Measurements from ENCODE around the gene MRGPRG.
A peak's percentile ranks its signal among the peaks of the same experiment; 100 is the strongest.

The MRGPRG gene

GRCh38 chr11:3217818-3218482, 663 bp downstream of the MRGPRG start:
- Histone ChIP-seq H2AFZ (ENCODE audit: low read depth, low read length) (no peak overlapping the region), H3K9ac (ENCODE audit: low read depth, low read length) (peak overlapping the region; percentile 10; the same call in 1 of the 2 replicates), H3K4me1 (ENCODE audit: insufficient read depth, low read length) (peaks cover 24% of the 10 kb centered on the region), H3K4me2 (ENCODE audit: insufficient read depth, low read length) (no peak overlapping the region), H3K9me3 (ENCODE audit: insufficient read depth, low read length, severe bottlenecking) (no peaks in the 10 kb centered on the region), H3K79me2 (ENCODE audit: insufficient read depth, low read length) (no peaks in the 10 kb centered on the region), H3K27ac (ENCODE audit: low read length) (no peak overlapping the region), H3K27me3 (ENCODE audit: insufficient read depth, low read length, poor library complexity) (no peaks in the 10 kb centered on the region), H3K4me3 (ENCODE audit: low read depth in 1 of 2, low read length in 2 of 2) (no peak overlapping the region), H3K36me3 (ENCODE audit: insufficient read depth, low read length) (no peaks in the 10 kb centered on the region), H4K20me1 (ENCODE audit: insufficient read depth, low read length) (no peaks in the 10 kb centered on the region)
- DNase-seq (no peak), ATAC-seq (ENCODE audit: insufficient read depth, low read depth) (no peak)
- TF ChIP-seq CTCF (IDR thresholded peaks at IDR 0.05; ENCODE audit: borderline replicate concordance, extremely low read depth, low read length, poor library complexity, severe bottlenecking): no peak
- no peak for TF ChIP-seq EZH2 (IDR thresholded peaks at IDR 0.05; ENCODE audit: borderline replicate concordance, low read depth, low read length, severe bottlenecking)

- H3K79me2 ChIP-seq (ENCODE audit: insufficient read depth, low read length): no peaks in the 10 kb centered on the region
- no peaks in the 10 kb centered on the region for H4K20me1 ChIP-seq (ENCODE audit: insufficient read depth, low read length)
- H3K4me1 ChIP-seq (ENCODE audit: insufficient read depth, low read length): peaks cover 8% of the 10 kb centered on the region
- H3K27me3 ChIP-seq (ENCODE audit: insufficient read depth, low read length, poor library complexity): no peaks in the 10 kb centered on the region
- H2AFZ ChIP-seq (ENCODE audit: low read depth, low read length): no peak overlapping the region
- TF ChIP-seq CTCF (IDR thresholded peaks at IDR 0.05; ENCODE audit: borderline replicate concordance, extremely low read depth, low read length, poor library complexity, severe bottlenecking) (no peak), EZH2 (IDR thresholded peaks at IDR 0.05; ENCODE audit: borderline replicate concordance, low read depth, low read length, severe bottlenecking) (no peak)
- no peaks in the 10 kb centered on the region for H3K36me3 ChIP-seq (ENCODE audit: insufficient read depth, low read length)
- no peak overlapping the region for H3K4me3 ChIP-seq (ENCODE audit: low read depth in 1 of 2, low read length in 2 of 2)
- no peak overlapping the region for H3K27ac ChIP-seq (ENCODE audit: low read length)
- H3K9me3 ChIP-seq (ENCODE audit: insufficient read depth, low read length, severe bottlenecking): peaks cover 5% of the 10 kb centered on the region
- no peak for ATAC-seq (ENCODE audit: insufficient read depth, low read depth)
- H3K9ac ChIP-seq (ENCODE audit: low read depth, low read length): no peak overlapping the region
- H3K4me2 ChIP-seq (ENCODE audit: insufficient read depth, low read length): no peak overlapping the region
- DNase-seq: no peak
These were observed 2.5 kb downstream of the MRGPRG start for GRCh38 chr11:3216027-3216525.

DNA sequence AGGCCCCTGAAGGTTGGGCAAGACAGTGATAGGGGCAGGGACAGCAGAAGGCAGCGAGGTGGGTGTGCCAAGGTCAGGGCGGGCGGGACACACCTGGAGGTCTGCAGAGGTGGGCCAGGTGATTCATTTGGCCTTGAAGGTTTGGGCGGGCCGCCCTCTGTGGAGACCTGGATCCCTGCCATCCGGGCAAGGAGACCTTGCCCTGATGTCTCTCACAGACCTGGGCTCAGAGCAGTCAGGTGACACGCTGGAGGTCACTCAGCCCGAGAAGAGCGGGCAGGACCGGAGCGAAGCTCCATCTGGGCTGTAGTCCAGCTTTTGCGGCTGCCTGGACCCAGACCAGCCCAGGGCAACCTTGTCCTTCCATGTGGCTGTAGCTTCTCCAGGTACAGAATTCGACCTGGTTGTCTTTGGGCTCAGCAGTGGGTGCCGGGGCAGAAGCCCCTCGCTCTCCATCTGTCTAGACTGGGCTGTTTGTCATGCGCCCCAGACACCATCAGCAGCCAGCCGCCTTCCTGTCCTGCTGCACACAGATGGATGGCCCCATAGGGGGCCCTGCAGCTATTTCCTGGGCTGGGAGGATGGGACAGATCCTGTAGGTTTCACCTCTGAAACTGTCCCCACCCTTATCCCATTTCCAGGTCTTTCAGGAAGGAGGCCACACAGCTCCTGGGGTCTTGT, 3.1 kb downstream of the MRGPRG start:
- no peaks in the 10 kb centered on the region for H3K79me2 ChIP-seq (ENCODE audit: insufficient read depth, low read length)
- H3K9me3 ChIP-seq (ENCODE audit: insufficient read depth, low read length, severe bottlenecking): peaks cover 9% of the 10 kb centered on the region
- H3K9ac ChIP-seq (ENCODE audit: low read depth, low read length): no peak overlapping the region
- H3K4me2 ChIP-seq (ENCODE audit: insufficient read depth, low read length): no peak overlapping the region
- H3K4me1 ChIP-seq (ENCODE audit: insufficient read depth, low read length): peaks cover 8% of the 10 kb centered on the region
- no peaks in the 10 kb centered on the region for H3K27me3 ChIP-seq (ENCODE audit: insufficient read depth, low read length, poor library complexity)
- ATAC-seq (ENCODE audit: insufficient read depth, low read depth): no peak
- no peak overlapping the region for H3K4me3 ChIP-seq (ENCODE audit: low read depth in 1 of 2, low read length in 2 of 2)
- TF ChIP-seq EZH2 (IDR thresholded peaks at IDR 0.05; ENCODE audit: borderline replicate concordance, low read depth, low read length, severe bottlenecking) (no peak), CTCF (IDR thresholded peaks at IDR 0.05; ENCODE audit: borderline replicate concordance, extremely low read depth, low read length, poor library complexity, severe bottlenecking) (no peak)
- H4K20me1 ChIP-seq (ENCODE audit: insufficient read depth, low read length): no peaks in the 10 kb centered on the region
- H3K36me3 ChIP-seq (ENCODE audit: insufficient read depth, low read length): no peaks in the 10 kb centered on the region
- no peak overlapping the region for H3K27ac ChIP-seq (ENCODE audit: low read length)
- no peak for DNase-seq
- H2AFZ ChIP-seq (ENCODE audit: low read depth, low read length): no peak overlapping the region
